GM21381 (cell line): ENCODE data around the gene ADAD2.
A peak's percentile ranks its signal among the peaks of the same experiment; 100 is the strongest.

Experiments used
- ATAC-seq: cut with Tn5 transposase; IDR thresholded peaks from one replicate; pipeline ENCODE4 v1.9.1; 2021; ENCODE audit warnings: mild to moderate bottlenecking, moderate library complexity; ENCODE audit not compliant: unreplicated experiment

Gene ADAD2

DNA sequence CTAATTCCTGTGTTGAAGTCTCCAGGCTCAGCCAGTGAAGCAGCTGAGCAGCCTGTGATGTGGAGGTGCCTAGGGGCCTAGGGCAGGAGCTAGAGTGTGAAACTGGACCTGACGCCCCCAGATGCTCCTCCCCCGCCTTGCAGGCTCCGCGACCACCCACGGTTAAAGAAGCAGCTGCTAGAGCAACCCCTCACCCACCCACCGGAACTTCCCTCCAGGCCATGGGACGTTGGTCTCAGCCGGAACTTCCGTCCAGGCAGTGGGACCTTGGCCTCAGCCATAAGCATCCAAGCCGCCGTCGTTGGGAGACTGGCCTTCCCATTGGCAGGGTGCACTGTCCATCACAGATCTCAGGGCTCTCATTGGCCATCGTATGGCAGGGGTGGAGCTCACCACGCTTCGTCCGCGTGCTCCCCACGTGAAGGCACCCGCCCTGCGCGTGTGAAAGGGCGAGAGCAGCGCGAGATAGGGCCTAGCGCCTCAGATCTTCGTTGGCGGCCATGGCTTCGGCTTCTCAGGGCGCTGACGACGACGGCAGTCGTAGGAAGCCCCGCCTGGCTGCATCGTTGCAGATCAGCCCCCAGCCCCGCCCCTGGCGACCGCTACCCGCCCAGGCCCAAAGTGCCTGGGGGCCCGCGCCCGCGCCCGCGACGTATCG is at the start of gene ADAD2:
Gene ADAD2 (plus strand): TSS at position 427 of the 658 bp plus-strand sequence. CDS start 74 bp downstream, at position 501.
- no peak for ATAC-seq

DNA sequence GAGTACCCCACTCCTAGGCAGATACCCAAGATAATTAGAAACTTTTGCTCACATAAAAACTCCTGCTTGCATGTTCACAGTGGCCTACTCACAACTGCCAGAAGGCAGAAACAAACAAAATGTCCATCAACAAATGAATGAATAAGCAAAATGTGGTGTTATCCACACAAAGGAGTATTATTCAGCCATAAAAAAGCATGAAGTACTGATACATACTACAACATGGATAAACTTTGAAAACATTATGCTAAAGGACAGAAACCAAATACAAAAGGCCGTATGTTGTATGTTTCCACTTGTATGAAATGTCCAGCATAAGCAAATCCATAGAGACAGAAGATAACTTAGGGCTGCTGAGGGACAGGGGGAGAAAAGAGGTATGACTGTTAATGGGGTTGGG is 47.9 kb upstream of the ADAD2 start:
- no peak for ATAC-seq

DNA sequence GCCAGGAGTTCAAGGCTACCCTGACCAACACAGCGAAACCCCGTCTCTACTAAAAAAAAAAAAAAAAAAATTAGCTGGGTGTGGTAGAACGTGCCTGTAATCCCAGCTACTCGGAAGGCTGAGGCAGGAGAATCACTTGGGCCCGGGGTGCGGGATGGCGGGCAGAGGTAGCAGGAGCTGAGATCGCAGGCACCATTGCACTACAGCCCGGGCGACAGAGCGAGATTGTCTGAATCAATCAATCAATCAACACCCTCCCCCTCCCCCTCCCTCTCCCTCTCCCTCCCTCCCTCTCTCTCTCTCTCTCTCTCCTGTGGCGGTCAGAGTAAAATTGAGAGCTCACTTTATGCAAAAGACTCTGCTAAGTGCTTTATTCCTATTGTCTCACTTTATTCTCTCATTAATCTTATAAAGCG is 47.2 kb upstream of the ADAD2 start:
- no peak for ATAC-seq

DNA sequence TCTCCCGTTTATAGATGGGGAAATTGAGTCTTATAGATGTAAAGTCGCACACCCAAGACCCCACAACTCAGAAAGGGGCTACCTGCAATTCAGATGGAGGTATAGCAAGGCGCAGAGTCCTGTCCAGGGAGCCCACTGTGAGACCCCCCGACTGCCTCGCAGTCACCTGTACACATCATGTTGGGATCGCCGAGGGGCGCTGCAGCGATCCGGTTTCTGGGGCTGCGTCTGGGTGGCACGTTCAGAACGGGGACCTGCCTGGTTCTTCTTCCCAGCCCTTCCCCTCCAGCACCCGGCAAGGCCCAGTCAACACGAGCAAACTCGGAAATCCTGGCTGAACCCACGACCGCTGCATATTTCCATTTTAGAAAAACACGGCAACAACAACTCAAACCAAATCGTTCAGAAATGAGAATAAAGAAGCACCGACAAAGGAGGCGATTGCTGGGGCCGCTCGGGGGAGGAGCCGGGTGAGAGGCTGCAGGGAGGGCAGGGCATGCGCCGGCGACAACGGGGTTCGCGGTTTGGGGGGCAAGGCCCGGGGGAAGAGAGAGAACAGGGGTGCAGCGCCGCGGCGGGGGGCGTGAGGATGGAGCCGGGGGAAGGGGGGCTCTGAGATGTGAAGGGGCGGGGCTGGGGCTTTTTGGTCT is 46.6 kb upstream of the ADAD2 start:
- peak; percentile 19 for ATAC-seq

GRCh38 chr16:84144859-84145639 is 45.9 kb upstream of the ADAD2 start, which contains the start of the genes DNAAF1 and HSDL1:
Gene DNAAF1, plus strand, starts transcription at chr16:84145308. Its CDS starts 133 bp downstream, at chr16:84145441.
Gene HSDL1, minus strand, starts transcription at chr16:84145177. Its CDS starts 13,856 bp downstream, at chr16:84131321.
- ATAC-seq, result peak; percentile 89

DNA sequence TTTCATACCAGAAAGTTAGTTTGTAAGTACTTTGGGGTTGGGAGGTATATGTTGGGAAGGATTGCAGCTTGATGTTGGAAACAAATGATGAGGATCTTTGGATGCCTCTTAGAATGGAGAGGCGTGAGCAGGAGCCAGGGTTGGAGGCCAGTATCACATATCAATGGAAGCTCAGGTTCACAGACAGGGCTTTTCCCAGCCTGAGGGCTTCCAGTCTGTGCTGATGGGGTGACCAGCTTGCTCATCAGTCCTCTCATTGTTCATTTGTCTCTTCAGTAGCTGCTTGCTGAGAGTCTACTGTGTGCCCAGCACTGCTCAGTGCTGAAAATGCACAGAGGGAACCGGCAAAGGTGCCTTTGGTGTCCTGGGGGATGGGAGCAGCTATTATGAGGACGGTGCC is 40.0 kb upstream of the ADAD2 start:
- no peak for ATAC-seq

DNA sequence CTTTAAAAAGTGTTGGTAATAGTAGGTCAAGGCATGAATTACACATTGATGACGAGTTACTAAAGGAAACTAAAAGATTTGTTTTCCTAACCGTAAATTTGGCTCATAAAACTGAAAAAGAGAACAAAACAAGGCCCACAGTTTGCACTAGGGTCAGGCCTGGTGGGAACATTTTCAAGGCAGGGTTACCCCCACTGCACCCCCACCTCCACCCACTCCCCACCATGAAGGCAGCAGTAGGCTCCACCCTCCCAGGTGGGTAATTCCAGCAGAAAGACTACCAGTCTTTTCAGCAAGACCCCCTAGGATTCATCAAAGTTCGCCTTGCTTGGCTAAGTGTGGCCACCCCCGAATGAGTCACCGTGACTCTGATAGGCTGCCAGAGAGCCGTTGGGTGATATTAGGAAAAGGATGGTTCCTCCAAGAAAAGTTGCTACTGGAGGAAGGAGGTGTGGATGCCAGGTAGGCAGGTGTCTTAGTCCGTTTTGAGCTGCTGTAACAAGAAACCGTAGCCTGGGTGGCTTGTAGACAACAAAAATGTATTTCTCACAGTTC is 37.2 kb upstream of the ADAD2 start:
- no peak for ATAC-seq

DNA sequence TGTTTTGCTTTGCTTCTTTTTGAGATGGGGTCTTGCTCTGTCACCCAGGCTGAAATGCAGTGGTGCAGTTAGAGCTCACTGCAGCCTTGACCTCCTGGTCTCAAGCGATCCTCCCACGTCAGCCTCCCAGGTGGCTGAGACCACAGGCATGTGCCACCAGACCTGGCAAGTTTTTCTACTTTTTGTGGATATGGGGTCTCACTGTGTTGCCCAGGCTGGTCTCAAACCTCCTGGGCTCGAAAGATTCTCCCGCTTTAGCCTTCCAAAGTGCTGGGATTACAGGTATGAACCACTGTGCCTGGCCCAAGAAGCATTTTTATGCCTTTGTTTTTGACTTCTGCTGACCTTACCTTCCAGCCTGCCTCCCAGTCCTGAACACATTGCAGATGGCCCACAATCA is 35.7 kb upstream of the ADAD2 start:
- no peak for ATAC-seq

GRCh38 chr16:84155771-84156170 is 35.2 kb upstream of the ADAD2 start:
- ATAC-seq, result no peak

DNA sequence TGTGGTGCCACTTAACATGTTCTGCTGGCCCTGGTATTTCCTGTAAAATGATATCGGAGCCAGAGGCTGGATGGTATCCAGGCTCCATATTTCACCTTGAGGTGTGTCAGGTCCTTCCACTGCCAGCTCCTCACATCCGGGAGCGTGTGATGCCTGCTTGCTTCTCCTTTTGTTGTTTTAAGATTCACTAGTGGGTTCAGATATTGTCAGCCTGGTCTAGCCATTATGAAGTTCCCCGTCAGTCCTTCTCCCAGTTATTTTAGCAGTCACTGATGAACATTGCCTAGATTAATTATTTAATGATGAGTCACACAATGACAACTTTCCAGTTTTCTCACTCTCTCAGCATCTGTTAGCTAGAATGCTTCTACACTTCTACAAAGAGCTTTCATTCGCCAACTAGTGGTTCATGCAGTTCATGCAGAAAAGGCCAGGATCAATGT is 34.6 kb upstream of the ADAD2 start:
- ATAC-seq, result no peak

DNA sequence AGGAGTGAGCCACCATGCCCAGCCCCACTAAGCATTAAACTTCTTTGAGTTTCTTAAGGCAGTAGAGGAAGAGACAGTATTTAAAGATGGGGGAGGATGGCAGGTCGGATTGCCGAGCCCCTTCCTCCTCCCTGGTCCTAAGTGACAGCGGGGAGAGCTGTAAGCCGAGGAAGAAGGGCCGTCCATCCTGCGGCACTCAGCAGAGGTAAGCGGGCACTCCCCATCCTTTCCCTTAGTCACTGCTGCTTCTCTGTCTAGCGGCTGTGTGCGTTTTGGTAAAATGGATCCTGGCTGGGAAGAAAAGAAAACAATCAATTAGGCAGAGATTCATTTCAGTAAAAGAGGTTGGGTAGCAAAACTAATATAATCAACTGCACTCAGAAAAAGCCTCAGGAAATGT is 31.9 kb upstream of the ADAD2 start:
- ATAC-seq, result no peak

- no peak for ATAC-seq
Observed at GRCh38 chr16:84159800-84160199, 31.2 kb upstream of the ADAD2 start.

GRCh38 chr16:84161037-84161436 is 29.9 kb upstream of the ADAD2 start:
- no peak for ATAC-seq

- no peak for ATAC-seq
Observed at GRCh38 chr16:84161801-84162200, 29.2 kb upstream of the ADAD2 start.

- no peak for ATAC-seq
Observed at GRCh38 chr16:84165746-84166145, 25.2 kb upstream of the ADAD2 start.

DNA sequence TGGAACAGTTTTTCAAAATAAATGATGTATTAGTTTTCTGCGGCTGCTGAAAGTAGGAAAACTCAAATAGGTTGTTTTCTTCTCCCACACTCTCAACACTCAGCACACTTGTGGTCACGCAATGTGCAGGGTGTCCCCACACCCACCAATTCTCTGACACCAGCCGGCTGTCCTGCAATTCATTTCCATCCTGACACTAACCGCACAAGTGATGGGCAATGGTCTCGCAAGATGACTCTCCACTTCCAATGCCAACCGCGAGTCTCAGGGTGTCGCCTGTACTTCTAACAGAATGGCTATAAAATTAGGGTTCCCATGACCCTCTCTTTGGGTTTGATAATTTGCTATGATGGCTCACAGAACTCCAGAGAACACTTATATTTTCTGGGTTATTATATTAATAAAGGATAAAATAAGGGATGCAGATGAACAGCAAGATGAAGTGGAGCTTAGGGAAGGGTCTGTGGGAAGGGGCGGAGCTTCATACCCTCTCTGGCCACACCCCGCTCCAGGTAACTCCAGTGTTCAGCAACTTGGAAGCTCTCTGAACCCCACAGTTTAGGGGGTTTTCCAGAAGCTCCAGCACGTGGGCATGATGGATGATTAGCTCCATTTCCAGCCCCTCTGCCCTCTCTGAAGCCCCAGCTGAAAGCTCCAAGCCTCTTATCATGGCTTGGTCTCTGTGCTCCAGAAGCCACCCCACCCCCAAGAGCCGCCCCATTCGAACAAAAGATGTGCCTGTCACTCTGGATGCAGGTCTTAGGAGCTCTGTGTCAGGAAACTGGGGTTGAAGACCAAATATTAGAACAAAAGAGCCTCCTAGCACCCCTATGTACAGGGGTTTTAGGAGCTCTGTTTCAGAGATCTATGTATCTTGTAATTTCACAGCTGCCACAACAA is 23.9 kb upstream of the ADAD2 start:
- no peak for ATAC-seq

DNA sequence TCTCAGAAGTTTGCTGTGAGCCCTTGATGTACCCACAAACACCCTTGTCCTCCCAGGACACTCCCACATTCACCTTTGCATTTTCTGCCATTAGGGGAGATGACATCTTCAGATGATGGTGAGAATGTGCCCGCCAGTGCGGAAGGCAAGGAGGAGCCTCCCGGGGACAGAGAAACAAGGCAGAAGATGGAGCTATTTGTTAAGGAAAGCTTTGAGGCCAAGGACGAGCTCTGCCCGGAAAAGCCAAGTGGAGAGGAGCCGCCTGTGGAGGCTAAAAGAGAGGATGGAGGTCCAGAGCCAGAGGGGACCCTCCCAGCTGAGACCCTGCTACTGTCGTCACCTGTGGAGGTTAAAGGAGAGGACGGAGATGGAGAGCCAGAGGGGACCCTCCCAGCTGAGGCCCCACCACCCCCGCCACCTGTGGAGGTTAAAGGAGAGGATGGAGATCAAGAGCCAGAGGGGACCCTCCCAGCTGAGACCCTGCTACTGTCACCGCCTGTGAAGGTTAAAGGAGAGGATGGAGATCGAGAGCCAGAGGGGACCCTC is 21.1 kb upstream of the ADAD2 start:
- ATAC-seq, result no peak

DNA sequence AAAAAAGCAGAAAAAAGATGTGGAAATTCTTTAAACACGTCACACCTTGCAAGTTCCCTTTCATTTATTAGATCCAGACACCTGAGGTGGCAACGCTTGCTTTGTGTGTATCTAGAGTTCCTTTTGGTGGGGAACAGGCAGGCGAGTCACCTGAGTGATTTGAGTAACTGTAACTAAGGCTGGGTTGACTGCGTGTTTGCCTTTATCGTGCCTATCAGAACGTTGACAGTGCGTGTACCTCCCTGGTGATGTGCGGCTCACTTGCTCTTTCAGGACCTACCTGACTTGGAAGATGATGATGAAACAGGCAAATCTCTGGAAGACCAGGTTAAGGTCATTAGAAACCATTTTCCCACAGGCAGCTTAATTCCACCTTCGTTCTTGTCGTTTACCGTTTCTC is 16.6 kb upstream of the ADAD2 start:
- ATAC-seq, result no peak

DNA sequence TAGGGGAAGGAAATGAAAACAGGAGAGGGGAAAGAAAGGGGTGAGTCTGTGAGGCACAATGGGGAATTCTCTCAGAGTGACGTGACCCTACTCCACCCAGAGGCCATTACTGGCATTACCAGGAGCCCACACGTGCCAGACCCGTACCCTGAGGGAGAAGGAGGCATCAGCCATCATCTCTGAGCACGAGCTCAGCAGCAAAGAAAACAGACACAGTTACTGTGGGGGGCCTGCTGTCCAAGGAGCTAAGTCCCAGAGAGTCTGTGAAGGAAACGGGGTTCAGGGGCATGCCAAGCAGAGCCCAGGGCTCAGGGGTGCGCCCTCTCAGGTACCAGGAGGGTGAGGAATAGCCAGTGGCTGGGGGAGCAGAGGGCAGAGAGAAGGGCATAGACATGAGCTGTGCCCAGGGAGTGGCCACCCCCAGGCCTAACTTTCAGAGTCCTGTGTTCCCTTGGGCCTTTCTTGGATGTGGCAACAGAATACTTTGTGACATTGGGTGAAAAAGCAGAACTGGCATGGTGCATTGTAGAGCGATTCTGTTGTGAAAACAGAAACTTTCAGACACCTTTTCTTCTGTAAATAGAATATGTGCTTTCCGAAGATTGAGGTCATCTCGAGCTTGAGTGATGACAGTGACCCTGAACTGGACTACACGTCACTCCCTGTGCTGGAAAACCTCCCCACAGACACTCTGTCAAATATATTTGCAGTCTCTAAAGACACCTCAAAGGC is 15.4 kb upstream of the ADAD2 start:
- ATAC-seq, result peak; percentile 60
